GM12873 (cell line): ENCODE measurements around the gene ABLIM2.

Experiments
- TF ChIP-seq, protein P1 (sequence below): IDR thresholded peaks from 2 replicates; pipeline ENCODE4 v1.5.1; 2012; ENCODE audit warnings: low read depth, mild to moderate bottlenecking, moderate library complexity, low read length, control low read depth; ENCODE audit not compliant: insufficient read depth; ENCODE audit errors: missing control alignments

ABLIM2 gene

GRCh38 chr4:8047837-8048678 is 110.6 kb downstream of the ABLIM2 start:
- TF ChIP-seq, protein P1, sequence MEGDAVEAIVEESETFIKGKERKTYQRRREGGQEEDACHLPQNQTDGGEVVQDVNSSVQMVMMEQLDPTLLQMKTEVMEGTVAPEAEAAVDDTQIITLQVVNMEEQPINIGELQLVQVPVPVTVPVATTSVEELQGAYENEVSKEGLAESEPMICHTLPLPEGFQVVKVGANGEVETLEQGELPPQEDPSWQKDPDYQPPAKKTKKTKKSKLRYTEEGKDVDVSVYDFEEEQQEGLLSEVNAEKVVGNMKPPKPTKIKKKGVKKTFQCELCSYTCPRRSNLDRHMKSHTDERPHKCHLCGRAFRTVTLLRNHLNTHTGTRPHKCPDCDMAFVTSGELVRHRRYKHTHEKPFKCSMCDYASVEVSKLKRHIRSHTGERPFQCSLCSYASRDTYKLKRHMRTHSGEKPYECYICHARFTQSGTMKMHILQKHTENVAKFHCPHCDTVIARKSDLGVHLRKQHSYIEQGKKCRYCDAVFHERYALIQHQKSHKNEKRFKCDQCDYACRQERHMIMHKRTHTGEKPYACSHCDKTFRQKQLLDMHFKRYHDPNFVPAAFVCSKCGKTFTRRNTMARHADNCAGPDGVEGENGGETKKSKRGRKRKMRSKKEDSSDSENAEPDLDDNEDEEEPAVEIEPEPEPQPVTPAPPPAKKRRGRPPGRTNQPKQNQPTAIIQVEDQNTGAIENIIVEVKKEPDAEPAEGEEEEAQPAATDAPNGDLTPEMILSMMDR = no peak

GRCh38 chr4:8046925-8047541 is 111.6 kb downstream of the ABLIM2 start:
- TF ChIP-seq, protein P1 = no peak

GRCh38 chr4:8045909-8046308 is 112.7 kb downstream of the ABLIM2 start:
- TF ChIP-seq, protein P1 = no peak

- TF ChIP-seq, protein P1 = no peak
Measured at GRCh38 chr4:8044699-8045098, 113.9 kb downstream of the ABLIM2 start.

DNA sequence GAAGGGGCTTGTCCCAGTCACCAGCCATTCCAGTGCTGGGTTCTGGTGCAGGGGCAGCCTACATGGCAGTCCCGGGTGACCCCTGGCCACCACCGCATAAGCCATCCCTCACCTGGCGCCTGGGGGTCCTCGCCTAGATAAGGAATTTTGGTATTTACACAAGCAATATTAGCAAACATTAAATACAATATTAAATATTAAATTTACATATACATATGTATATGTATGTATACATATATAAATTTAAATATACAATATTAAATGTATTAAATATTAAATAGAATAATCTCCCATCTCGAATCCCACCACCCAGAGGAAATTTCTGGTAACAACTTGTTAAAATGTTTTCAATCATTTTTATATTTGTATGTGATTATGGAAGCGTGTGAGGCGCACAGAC is 114.4 kb downstream of the ABLIM2 start:
- TF ChIP-seq, protein P1 = no peak

GRCh38 chr4:8043596-8043995 is 115.0 kb downstream of the ABLIM2 start:
- TF ChIP-seq, protein P1 = no peak

GRCh38 chr4:8041868-8042267 is 116.7 kb downstream of the ABLIM2 start:
- TF ChIP-seq, protein P1 = no peak
